DMS53 treated with DMSO at 0.1 percent for 48 hours (cell line): ENCODE data around the gene LRRTM3.
A peak's percentile ranks its signal among the peaks of the same experiment; 100 is the strongest.

Experiments
- DNase-seq: peaks from one replicate; lab custom pipeline; 2025; ENCODE audit not compliant: unreplicated experiment; lab: John Stamatoyannopoulos, UW

The LRRTM3 gene

DNA sequence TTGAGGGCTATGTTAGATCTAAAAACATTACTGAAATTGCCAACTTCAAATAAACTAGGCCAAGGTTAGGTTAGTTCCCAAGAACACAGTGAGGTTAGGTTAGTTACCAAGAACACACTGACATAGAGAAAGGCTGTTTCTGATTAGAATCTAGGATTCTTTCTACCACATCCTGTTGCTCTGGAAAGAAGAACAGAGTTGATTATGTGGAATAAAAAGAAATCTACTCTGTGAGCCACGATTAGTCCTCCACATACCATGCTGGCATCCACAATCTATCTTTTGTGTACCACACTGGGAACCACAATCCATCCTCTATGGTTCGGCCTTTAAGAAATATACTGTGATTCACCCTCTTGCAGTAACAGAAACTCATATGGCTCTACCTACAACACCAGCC, 91.4 kb downstream of the LRRTM3 start:
- DNase-seq = no peak

DNA sequence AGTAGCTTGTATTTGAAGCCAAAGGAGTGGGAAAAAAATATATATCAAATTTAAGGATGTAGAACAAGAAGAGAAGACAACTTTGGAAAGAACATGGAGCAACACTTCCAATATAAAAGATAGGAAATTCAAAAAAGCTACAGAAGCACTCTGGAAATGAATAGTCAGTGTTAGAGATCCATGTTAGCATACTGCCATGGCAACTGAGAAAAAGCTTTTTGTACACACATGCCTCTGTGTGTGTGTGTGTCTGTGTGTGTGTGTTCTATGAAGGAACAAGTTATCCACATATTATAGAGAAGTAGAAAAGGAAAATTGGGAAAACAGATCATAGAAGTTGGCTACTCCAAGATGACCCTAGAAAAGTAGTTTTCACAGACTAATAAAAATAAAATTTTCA, 96.3 kb downstream of the LRRTM3 start:
- DNase-seq = no peak

DNA sequence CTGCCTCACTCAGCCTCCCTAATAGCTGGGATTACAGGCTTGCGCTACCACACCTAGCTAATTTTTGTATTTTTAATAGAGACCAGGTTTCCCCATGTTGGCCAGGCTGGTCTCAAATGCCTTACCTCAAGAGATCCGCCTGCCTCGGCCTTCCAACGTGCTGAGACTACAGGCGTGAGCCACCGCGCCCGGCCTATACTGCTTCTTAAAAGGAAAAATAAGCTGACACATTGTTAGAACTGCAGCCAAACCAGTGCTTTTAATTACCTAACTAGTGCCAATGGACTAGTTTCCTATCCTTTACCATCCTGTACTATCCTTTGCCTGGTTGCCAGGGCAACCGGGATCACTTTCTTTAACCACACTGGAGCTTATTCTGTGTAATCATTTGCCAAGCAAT, 108.0 kb downstream of the LRRTM3 start:
- DNase-seq = no peak

DNA sequence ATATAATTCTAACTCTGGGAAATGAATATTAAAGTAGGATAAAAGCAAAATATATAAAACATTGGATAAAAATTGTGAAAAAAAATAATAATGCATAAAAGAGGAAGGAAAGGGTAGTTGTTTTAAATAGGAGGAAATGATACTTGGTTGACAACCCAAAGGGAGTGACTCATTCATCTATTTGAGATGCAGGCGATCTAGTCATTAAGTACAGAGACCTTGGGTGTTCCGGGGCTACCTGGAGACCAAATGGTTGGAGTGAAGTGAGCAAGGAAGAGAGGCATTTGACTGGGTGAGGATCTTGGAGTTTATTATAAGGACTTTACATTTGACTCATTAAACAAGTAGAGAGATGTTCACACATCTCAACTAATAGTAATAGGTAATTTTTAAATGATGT, 111.0 kb downstream of the LRRTM3 start:
- DNase-seq = peak; percentile 6

DNA sequence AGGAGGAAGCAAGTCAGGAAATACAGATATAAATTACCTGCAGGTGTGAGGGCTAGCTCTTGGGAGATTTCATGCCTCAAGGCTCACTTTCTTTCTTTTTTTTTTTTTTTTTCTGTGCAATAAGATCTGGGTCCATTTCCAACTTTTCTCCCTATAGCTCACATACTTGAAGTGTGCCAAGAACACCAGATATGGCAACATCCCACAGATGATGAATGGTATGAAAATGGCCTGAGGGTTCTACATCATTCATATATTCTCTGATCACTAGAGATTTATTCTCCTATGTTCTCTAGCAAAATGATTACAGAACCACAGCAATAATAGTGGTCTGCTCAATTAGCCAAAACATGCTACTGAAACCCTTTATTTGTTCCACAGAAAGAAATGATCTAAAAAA, 117.2 kb downstream of the LRRTM3 start:
- DNase-seq = no peak

DNA sequence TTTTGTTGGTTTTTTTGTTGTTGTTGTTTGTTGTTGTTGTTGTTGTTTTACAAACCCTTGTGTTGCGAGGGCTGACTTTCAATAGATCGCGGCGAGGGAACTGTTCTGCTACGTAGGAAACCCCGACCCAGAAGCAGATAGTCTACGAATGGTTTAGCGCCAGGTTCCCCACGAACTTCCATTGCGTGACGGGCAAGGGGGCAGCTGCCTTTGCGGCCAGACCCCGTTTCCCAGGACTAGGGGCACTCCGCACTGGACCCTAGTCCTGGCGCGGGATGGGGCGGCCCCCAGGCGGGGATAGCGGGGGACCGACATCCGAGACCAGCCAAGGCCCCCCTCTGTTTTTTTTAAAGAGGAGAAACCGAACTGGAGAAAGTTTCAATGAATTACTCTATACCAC, 119.6 kb downstream of the LRRTM3 start:
- DNase-seq = no peak

DNA sequence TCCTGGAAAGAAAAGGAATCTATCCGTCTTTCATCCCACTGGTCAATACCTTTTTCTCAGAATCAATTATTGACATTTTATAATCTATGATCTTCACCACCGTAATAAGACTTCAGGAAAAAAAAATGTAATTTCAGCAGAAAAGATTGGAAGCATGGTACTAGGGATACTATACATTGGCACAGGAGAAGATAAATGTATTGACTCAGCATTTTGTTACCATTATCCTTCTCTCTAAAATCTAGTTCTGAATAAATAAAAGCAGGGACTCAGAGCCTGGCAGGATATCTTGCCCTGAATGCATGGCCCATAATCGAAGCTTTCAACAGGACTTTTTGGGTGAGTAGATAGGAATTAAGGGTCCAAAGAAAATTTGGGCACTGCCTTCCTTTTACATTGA, 120.7 kb downstream of the LRRTM3 start:
- DNase-seq = no peak

DNA sequence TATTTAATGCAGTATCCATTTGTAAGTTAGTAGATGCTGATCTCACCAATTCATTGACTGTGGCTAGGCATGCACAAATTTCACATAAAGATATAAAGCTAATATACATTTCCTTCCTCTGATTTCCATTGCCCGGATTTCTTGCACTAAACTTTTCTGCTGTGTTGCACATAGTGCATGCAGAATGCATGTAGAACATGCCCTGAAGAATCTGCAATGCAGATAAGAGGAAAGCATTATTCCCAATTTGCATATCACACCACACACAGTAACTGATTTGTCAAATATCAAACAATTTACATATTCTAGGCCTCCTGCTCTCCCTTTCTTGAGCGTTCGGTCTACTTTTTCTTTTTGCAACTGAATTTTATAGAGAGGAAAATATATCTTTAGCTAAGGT, 124.2 kb downstream of the LRRTM3 start:
- no peak for DNase-seq

DNA sequence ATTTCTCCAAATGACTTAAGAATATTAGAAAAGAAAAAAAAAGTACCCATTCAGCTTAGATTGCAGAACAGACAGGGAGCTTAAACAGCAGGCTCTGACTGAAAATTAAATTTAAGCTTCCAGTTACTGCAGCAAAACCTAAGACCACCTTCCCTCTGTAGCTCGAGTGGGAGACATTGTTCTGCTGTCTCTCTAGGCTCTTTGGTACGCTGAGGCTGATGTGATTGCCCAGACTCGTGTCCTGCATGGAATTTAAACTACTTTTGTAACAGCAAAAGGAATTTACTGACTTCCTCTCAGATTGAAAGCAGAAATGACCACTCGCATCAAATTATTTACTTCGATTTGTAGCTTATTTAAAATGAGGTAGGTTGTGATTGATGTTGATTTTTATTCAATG, 124.6 kb downstream of the LRRTM3 start:
- DNase-seq = no peak

DNA sequence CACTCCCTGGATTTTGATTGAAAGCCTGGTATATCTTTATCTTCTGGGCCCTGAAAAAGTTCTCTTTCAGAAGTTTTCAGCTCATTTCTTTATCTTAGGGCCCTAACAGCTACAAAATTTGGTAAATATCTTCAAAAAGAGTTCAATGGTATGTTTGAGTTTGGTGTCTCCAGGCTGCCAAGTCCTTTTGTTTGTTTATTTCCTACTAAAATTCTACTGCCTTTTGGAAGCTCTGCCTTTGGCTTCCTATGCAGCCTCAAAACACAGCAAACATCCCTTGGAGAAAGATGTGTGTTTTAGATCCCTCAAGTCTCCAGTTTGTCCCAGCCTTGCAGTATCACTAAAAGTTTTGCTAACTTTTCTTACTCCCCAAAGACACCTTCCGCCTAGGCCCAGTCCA, 146.8 kb downstream of the LRRTM3 start:
- DNase-seq = no peak

DNA sequence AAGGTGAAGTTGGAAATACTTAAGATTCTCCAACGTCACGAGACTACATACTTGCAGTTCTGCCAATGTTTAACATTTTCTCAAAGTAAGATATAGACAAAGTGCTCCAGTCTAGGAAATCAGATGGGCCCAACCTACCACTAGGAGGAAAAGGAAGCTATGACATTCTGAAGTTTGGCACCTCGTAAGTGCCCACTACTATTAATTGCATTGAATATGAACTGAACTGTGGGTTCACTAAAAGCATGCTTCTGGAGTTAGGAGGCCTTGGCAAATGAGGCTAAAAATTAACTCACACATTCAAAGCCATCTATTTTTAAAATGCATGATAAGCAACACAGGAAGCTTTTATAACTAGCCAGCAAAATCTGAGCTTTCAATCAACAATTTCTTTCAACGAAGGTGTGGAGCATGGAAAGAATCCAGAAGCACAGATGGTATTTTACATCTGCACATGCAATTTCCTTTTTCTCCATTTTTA, 149.7 kb downstream of the LRRTM3 start:
- DNase-seq = no peak

DNA sequence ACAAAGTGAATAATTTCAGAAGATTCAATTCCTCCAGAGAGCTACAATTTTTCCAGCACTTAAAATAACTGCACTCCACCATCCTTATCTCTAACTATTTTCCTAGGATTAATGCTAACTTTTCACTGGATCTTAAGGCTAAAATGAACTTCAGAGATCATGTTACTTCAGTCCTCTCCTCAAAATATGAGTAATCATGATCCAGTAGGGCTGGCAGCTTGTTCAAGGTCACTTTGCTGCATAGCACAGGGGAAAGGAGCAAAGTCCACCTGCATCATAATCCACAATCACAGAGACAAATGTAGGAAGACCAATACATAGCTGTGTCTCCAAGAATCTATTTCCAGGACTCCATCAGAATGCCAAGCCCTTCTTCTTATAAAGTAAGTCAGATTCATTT, 150.3 kb downstream of the LRRTM3 start:
- peak; percentile 7 for DNase-seq

DNA sequence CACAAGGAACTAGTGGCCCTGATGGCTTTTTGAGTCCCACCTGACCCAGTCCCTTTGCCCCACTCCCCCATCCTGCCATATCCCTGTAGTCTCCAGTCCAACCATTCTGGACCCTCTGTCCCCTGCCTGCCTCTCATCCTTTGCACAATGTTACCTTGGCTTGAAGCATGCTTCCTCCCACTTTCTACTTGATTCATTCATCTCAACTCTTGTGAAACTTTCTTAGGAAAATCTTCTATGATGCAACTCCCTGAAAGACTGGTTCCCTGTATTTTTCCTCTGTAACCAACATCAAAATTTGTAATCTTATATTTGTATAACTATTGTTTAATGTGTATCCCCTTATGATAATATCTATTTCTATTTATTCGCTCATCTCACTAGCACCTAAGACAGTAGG, 151.5 kb downstream of the LRRTM3 start:
- DNase-seq = no peak

DNA sequence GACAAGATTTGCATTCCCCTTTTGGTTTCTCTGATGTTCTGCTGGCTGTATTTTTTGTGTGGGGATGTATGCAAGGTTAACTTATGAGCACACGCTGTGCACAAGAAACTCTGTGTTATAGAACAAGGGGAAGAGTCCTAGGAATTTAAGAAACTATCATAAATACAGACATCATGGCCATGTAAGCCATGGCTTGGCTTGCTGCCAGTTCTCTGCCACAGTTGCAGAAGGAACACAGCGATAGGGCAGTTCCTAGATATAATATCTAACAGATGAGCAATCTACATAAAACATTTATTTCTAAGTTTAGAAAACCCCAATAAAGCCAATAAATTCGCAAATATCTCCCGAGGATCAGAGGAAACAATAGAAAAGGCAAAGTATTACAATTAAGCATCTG, 153.3 kb downstream of the LRRTM3 start:
- no peak for DNase-seq

DNA sequence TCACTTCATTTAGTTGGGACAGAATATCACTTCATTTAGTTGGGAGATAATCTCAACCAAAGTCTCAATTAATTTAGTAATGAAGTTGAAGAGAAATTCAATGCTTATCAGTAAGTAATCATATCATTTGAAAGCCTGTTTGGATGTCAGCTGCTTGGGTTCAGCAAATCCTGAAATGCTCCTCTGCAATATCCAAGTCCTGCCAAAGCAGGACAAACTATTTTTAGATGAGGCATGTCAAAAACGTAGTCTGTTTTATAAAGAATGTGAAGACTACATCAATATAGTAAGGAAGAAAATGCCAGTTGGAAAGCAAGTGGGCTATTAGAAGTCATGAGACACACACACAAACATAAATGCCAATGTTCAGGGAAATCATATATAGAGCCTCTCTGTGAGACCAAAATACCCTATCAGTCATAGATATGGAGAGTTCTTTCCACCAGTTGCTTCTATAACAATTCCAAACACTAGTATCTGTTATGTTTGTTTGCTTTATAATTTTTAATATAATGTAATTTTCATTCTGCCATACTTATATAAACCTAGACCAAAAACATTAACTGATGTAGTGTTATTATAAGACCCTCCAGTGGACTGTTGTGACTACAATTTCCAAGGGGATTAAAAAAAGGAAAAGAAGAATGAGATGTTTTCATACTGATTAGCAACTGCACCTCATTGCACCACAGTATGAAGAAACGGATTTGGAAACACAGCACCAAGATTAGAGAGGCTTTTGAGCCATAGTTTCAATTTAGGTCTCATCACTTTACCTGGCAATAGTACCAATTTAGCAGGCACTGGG, 160.7 kb downstream of the LRRTM3 start:
- no peak for DNase-seq

DNA sequence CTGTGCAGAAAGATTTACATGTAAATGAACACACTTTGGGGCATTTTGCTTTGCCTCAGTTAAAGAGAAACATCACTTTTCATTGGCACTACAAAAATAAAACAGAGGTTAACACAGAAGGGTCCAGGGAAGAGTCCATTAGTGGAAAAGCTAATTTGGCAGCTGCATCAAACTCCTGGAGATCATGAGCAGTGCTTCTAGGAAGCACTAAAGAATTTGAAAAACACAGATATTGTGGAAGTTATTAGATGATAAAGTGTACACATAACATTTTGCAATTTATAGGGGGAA, 161.2 kb downstream of the LRRTM3 start:
- no peak for DNase-seq

DNA sequence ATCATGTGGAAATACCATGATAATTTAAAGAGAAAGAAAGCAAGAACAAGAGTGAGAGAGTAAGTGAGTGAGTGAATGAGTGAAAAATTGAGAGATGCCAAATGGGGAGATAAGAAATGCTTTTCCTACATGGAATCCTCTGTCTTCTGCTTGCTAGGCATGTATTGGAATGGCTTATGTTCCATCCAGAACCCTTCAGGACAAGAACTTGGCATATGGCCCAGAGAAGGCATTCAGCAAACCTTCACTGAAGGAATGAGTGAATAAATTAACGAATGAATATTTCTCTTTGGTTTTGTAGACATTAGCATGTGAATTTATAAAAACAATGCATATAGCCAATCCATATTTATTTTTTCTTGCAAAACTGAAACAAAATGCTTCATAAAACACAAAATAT, 162.2 kb downstream of the LRRTM3 start:
- no peak for DNase-seq

DNA sequence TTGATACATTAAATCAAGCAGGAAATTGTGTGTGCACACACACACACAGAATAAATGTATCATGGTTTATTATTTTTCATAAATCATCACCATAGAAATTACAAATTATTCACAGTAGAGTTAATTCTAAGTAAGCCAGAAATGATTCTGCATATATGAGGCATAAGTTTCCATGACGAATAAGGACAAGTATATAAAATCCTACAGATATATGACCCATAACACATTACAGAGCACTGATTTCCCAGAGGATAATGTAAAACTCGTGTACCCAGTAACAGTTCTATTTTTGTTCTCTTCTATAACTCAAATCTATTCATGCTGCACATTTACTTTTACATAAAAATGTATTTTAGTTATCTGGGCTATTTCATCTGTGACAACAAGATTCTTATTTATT, 169.7 kb downstream of the LRRTM3 start:
- no peak for DNase-seq

DNA sequence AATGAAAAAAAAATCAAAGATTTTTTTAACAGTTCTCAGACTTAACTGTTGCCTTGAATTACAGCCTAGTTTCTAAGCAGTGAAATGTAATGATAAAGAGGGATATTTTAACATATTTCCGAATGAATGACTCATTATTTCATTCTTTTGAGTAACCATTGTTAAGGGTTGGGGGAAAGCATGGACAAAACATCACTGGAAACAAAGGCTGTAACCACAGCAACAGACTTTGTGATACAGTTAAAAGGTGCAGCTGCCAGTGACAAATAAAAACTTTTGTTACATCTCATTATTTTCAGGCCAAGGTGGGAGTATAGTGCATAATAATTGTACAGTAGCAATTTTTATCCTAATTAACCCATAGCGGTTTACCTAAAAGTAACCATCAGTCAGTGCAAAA, 172.6 kb downstream of the LRRTM3 start:
- DNase-seq = no peak

DNA sequence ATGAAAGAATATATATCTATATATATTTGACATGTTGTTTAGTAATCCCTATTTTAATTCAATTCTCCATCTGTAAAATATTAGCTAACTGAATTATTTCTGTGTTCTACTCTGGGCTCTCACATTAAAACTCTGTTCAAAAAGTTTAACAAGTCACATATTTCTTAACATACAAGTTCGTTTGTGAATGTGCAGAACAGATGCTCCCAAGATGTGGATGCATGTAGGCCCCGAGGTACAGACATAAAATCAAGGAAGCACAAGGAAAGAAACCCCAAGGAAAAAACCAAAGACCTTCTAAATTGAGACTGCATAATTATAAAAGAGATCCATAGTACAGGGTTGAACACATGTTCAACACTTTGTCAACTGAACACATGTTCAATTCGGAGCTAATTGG, 175.1 kb downstream of the LRRTM3 start:
- no peak for DNase-seq

DNA sequence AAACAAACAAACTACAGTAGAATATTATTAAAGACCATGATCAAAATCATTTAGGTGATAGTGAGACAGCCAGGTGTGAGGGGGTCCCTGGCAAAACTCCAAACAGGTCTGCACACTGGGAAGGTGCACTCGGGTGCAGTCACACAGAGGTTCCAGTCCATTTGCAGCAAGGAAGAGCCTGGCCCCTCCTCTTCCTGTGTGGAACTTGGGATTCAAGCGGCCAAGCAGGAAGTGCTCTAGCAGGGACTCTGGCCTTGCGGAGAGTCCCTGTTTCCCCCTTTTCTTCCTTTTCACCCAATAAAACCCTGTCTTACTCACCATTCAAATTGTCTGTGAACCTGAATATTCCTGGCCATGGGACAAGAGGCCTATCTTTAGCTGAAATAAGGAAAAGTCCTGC, 181.8 kb downstream of the LRRTM3 start:
- DNase-seq = no peak

DNA sequence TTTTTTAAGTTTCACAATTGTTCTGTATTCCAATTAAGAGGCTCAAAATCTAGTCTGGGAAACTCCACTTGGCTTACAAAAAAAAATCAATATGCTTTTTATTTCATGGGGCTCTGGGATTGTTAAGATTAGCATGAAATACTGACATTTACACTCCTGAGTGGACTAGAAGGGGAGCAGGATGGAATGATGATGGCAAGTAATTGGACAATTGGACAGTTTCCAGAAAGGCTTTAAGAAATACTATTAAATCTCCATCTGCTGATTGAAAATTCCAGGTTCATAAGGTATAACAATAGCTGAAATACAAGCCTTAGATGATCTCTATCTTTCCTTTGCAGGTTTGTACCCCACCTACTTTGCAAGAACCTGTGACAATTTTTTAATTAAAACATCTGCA, 184.4 kb downstream of the LRRTM3 start:
- no peak for DNase-seq

DNA sequence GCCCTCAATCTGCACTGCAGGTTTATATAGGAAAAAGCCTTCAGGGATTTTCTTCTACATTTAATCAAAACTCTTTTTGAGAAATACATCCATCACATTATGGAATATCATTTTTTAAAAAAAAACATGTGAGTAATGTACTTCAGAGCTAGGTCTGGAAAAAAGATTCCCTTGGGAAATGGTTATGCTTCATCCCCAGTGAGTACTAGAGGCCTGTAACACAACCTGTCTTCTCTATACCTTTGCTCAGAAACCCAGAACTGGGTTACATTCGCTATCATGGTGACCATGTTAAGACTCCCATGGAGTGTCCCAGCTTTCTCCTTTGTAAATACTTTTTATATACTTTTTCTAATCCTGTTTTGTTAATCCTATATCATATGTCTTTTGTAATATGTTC, 186.9 kb downstream of the LRRTM3 start:
- DNase-seq = no peak
